SK-N-MC (cell line): ENCODE results near the gene XYLT2.

ENCODE experiments used
- EZH2 ChIP-seq: fragments of 200-600 bp; sonication (generic); IDR thresholded peaks from one replicate; pipeline ENCODE4 v1.6.1; 2017; ENCODE audit warnings: antibody characterized with exemption
- POLR2AphosphoS5 ChIP-seq: IDR thresholded peaks from 2 replicates; pipeline ENCODE4 v1.6.1; 2012; ENCODE audit warnings: mild to moderate bottlenecking, low read depth, low read length, borderline replicate concordance

DNA sequence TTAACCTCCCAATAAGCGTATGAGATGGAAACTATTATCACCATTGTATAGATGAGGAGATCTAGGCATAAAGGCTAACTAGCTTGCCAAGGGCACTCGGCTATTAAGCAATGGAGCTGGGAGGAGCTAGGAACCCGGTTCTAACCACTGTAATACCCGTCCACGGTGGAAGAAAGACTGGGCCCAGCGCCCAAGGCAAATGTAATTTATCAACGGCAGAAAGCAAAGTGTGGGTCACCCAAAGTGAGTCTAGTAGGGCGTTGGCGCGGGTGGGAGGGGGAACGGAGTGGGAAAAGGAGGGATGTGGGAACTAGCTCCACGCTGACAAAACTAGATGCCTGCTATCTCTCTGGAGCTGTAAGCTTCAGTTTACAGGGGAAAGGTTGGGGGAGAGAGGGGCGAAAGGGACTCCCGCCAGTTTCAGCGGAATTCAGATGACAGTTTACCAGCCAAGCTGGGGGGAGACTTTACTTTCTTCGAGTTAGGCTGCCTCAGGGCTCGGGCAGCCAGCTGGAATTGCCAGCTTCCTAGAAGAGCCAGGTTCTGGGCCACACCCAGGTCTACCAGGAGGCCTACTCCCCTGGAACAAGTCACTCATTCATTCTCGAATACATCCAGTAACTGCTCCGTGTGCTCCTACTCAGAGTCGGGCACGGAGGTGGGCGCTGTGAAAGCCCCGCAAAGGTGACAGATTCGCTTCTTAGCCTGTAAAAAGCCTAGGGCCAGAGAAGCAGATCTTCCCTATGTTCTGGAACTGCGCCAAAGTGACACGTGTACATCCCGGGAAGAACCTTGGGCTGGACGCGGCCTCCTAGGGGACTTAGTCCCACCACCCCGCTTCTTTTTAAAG, 50.6 kb downstream of the XYLT2 start:
- TF ChIP-seq POLR2AphosphoS5 = no peak
- no peak for TF ChIP-seq EZH2
